Keratinocyte (primary cell): ENCODE measurements around the gene OR13C9.

Experiments used
- EZH2 ChIP-seq: IDR thresholded peaks from one replicate; pipeline ENCODE4 v1.6.1; 2012; ENCODE audit warnings: inconsistent platforms, mild to moderate bottlenecking, low read length, moderate library complexity
- TF ChIP-seq, protein P1 (sequence below), 3 experiments: IDR thresholded peaks in 1 of 3; conservative IDR thresholded peaks in 1 of 3; optimal IDR thresholded peaks in 1 of 3; 2 replicates in 2 of 3; 3 replicates in 1 of 3; pipeline versions ENCODE3 to v1.5.1; 2011; ENCODE audit warnings: low read length in 3 of 3, mild to moderate bottlenecking in 3 of 3, moderate library complexity in 2 of 3, control low read depth in 1 of 3, inconsistent platforms in 1 of 3; ENCODE audit not compliant: insufficient read depth in 2 of 3; ENCODE audit errors: extremely low read depth in 1 of 3

DNA sequence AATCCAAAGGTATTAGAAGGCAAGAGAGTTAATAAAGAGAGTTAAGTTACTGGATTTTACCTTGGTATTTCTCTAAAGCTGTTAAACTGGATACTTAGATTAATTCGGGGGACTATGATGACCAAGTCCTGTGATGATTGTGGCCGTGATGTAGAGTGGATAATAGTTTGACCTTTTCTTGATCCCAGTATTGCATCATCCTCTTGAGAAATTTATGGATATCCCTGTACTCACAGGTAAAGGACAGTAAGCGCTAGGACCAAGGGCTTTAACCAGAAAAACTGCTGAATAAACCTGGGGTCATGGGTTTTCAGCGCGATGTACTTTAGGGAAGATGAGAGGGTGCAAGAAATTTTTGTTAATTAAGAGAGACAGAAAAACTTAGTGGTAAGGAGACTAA, 40.7 kb downstream of the OR13C9 start:
- TF ChIP-seq, protein P1, sequence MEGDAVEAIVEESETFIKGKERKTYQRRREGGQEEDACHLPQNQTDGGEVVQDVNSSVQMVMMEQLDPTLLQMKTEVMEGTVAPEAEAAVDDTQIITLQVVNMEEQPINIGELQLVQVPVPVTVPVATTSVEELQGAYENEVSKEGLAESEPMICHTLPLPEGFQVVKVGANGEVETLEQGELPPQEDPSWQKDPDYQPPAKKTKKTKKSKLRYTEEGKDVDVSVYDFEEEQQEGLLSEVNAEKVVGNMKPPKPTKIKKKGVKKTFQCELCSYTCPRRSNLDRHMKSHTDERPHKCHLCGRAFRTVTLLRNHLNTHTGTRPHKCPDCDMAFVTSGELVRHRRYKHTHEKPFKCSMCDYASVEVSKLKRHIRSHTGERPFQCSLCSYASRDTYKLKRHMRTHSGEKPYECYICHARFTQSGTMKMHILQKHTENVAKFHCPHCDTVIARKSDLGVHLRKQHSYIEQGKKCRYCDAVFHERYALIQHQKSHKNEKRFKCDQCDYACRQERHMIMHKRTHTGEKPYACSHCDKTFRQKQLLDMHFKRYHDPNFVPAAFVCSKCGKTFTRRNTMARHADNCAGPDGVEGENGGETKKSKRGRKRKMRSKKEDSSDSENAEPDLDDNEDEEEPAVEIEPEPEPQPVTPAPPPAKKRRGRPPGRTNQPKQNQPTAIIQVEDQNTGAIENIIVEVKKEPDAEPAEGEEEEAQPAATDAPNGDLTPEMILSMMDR (optimal IDR thresholded peaks at IDR 0.05 in 1 of 3, IDR thresholded peaks at IDR 0.05 in 1 of 3, conservative IDR thresholded peaks at IDR 0.05 in 1 of 3; ENCODE audit: extremely low read depth in 1 of 3, insufficient read depth in 2 of 3, low read length in 3 of 3) = no peak
- no peak for TF ChIP-seq EZH2
